Neutrophil (primary cell): ENCODE measurements around the gene SP3.

Experiments
- H3K27ac ChIP-seq: fragments of 200-600 bp; sonication (generic); 2 replicates; pipeline ENCODE4 v1.5.1; 2016; ENCODE audit warnings: mild to moderate bottlenecking, moderate library complexity
- H3K27me3 ChIP-seq: fragments of 200-600 bp; sonication (generic); 2 replicates; pipeline ENCODE4 v1.6.0; 2016; ENCODE audit warnings: mild to moderate bottlenecking
- H3K36me3 ChIP-seq: fragments of 200-600 bp; sonication (generic); 2 replicates; pipeline ENCODE4 v1.5.1; 2017
- H3K4me1 ChIP-seq, 2 experiments: fragments of 200-600 bp in 1 of 2; sonication (generic) in 1 of 2; 1 replicate in 1 of 2; 2 replicates in 1 of 2; pipeline versions ENCODE4 v1.5.1 to v1.6.1; 2013 to 2016; ENCODE audit warnings: low read depth in 1 of 2, low read length in 1 of 2, mild to moderate bottlenecking in 1 of 2, moderate library complexity in 1 of 2; ENCODE audit not compliant: control insufficient read depth in 1 of 2, insufficient read depth in 1 of 2
- H3K4me3 ChIP-seq, 2 experiments: fragments of 200-600 bp in 1 of 2; sonication (generic) in 1 of 2; 1 replicate in 1 of 2; 2 replicates in 1 of 2; pipeline ENCODE4 v1.5.1; 2013 to 2016; ENCODE audit warnings: low read depth in 1 of 2, low read length in 1 of 2, mild to moderate bottlenecking in 1 of 2, moderate library complexity in 1 of 2
- H3K9me3 ChIP-seq: fragments of 200-600 bp; sonication (generic); 2 replicates; pipeline ENCODE4 v1.5.1; 2016
- TF ChIP-seq, protein P1 (sequence below): fragments of 200-600 bp; sonication (generic); IDR thresholded peaks from 2 replicates; pipeline ENCODE4 v1.5.1; 2016; ENCODE audit warnings: antibody characterized with exemption

SP3 gene

DNA sequence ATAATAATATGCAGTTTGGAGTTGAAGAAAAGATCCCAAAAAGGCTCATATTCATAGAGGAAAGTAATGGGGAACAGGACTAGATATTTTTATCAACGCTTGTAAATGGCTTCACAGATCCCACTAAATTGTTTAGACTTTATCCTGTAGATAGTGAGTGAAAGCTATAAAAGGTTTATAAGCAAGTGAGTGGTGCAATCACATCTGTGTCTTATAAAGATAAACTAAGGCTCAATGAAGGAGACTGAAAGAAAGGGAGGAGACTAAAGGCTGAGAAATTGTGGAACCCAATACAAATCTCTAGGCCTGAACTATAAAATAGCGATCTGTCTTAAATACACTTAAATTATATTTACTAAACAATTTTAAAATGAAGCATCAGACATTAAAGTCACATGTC is 7.7 kb downstream of the SP3 start:
- Histone ChIP-seq H3K27ac (peak overlapping the region; percentile 90), H3K4me1 (peaks cover 95 to 100% of the 10 kb centered on the region in 2 experiments), H3K36me3 (peaks cover 33% of the 10 kb centered on the region), H3K9me3 (no peaks in the 10 kb centered on the region), H3K27me3 (no peaks in the 10 kb centered on the region), H3K4me3 (peak overlapping the region in 1 of 2 experiments; percentile 22)
- TF ChIP-seq, protein P1, sequence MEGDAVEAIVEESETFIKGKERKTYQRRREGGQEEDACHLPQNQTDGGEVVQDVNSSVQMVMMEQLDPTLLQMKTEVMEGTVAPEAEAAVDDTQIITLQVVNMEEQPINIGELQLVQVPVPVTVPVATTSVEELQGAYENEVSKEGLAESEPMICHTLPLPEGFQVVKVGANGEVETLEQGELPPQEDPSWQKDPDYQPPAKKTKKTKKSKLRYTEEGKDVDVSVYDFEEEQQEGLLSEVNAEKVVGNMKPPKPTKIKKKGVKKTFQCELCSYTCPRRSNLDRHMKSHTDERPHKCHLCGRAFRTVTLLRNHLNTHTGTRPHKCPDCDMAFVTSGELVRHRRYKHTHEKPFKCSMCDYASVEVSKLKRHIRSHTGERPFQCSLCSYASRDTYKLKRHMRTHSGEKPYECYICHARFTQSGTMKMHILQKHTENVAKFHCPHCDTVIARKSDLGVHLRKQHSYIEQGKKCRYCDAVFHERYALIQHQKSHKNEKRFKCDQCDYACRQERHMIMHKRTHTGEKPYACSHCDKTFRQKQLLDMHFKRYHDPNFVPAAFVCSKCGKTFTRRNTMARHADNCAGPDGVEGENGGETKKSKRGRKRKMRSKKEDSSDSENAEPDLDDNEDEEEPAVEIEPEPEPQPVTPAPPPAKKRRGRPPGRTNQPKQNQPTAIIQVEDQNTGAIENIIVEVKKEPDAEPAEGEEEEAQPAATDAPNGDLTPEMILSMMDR, result no peak

DNA sequence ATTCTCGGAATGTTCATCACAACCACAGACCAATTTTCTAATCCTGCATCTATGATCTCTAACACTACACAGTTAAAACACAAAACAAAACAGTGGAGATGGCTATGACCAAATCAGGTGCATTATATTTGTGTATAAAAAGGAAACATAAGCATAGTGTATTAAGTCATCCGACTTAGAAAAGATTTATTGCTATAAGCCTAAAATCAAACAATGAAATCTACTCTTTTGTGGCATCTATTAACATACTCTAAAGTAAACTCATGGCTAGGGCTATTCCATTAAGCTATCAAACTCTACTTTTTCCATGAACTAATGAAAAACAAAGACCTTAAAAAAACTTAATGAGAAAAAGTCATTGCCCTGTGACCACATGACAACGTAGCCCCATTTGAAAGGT is 8.7 kb downstream of the SP3 start:
- Histone ChIP-seq H3K9me3 (no peaks in the 10 kb centered on the region), H3K27me3 (no peaks in the 10 kb centered on the region), H3K4me3 (peak overlapping the region in 1 of 2 experiments; percentile 22), H3K4me1 (peaks cover 97 to 100% of the 10 kb centered on the region in 2 experiments), H3K36me3 (peaks cover 33% of the 10 kb centered on the region), H3K27ac (peak overlapping the region; percentile 90)
- TF ChIP-seq, protein P1, result no peak

DNA sequence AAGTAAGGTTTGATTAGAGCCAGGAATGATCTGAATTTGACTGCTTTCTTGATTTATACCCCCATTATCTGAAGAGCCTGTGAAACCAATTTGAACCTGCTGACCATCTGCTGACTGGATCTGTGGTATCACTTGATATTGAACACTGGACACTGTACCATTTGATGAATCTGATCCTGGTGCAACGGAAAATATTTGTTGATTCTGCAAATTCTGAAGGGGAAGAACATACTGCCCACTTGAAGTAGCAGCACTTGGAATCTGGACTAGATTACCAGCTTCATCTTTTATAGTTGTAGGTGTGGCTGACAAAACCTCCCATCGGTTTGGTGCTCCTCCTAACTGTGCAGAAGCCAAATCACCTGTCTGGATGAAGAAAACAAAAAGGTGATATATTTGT is 9.3 kb downstream of the SP3 start:
- TF ChIP-seq, protein P1, result no peak
- no peaks in the 10 kb centered on the region for H3K9me3 ChIP-seq
- peaks cover 97 to 100% of the 10 kb centered on the region in 2 experiments for H3K4me1 ChIP-seq
- peak overlapping the region; percentile 90 for H3K27ac ChIP-seq
- peak overlapping the region; percentile 16 to 42 for H3K4me3 ChIP-seq
- peaks cover 33% of the 10 kb centered on the region for H3K36me3 ChIP-seq
- no peaks in the 10 kb centered on the region for H3K27me3 ChIP-seq

DNA sequence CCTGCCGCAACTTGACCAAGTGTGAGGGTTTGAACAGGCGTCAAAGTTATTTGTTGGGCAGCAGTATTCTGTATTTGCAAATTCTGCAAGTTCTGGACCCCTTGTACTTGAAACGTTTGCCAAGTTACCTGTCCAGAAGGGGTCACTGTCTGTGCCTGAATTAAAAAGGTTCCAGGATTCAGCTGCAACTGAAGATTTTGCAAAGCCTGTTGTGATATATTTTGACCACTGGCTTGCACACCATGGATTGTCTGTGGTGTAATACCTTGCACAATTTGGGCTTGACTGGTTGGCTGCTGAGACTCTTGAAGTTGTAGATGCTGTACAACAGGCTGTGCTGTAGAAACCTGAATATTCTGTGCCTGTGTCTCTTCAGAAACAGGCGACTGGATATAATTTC is 10.2 kb downstream of the SP3 start:
- no peaks in the 10 kb centered on the region for H3K27me3 ChIP-seq
- peak overlapping the region; percentile 16 to 42 for H3K4me3 ChIP-seq
- peaks cover 33% of the 10 kb centered on the region for H3K36me3 ChIP-seq
- H3K9me3 ChIP-seq, result no peaks in the 10 kb centered on the region
- peak overlapping the region; percentile 90 for H3K27ac ChIP-seq
- H3K4me1 ChIP-seq, result peaks cover 97 to 100% of the 10 kb centered on the region in 2 experiments
- TF ChIP-seq, protein P1, result no peak

DNA sequence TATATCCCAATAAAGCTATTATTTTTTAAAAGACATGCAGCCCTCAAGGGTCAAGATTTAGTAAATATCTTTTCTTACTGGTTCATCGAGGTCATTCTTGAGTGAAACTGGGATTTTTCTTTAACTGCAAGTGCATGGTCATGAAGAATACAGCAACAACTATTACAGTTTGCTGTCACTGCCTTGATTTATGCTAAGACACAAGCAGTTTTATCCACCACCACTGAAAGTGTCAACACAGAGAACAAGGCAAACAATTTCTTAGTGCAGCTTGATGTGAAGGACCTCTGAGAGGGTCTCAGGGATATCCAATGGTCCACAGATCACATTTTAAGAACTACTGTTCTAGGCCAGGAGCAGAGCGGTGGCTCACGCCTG is 12.1 kb downstream of the SP3 start:
- peak overlapping the region in 1 of 2 experiments; percentile 29 for H3K4me3 ChIP-seq
- peaks cover 100% of the 10 kb centered on the region in 2 experiments for H3K4me1 ChIP-seq
- TF ChIP-seq, protein P1, result no peak
- H3K9me3 ChIP-seq, result no peaks in the 10 kb centered on the region
- H3K36me3 ChIP-seq, result peaks cover 33% of the 10 kb centered on the region
- H3K27ac ChIP-seq, result peak overlapping the region; percentile 90
- H3K27me3 ChIP-seq, result no peaks in the 10 kb centered on the region
